Body of pancreas (tissue), 4 donors: Measurements from ENCODE around the gene MCTP2. TPM values are rescaled to one million over a fixed set of nuclear protein-coding genes. Genes with fewer than 3 reads are reported as not detected.

Experiments used
- ATAC-seq: fragments of 150-250 bp; one replicate; pipeline ENCODE4 v1.9.1; 2016
- DNase-seq, 4 donors: peaks; one replicate each; pipeline ENCODE4 v3.0.0-alpha.2; 2019
- H3K27ac ChIP-seq, 4 donors: fragments of 200-600 bp; sonication (generic); 1 replicate in 3 of 4; 2 replicates in 1 of 4; pipeline versions ENCODE4 v1.5.1 to v1.6.1; 2016 to 2019; ENCODE audit warnings: mild to moderate bottlenecking in 1 of 4, mixed read lengths in 1 of 4, moderate library complexity in 1 of 4
- H3K27me3 ChIP-seq, 2 donors: fragments of 200-600 bp; sonication (generic); one replicate each; pipeline ENCODE4 v1.6.0; 2016; ENCODE audit warnings: mild to moderate bottlenecking in 1 of 2
- H3K36me3 ChIP-seq, 2 donors: fragments of 200-600 bp; sonication (generic); replicated peaks in 1 of 2; 2 replicates each; pipeline ENCODE4 v1.5.1; 2016; ENCODE audit warnings: low read depth in 2 of 2; ENCODE audit not compliant: insufficient read depth in 1 of 2
- H3K4me1 ChIP-seq: fragments of 200-600 bp; sonication (generic); one replicate; pipeline ENCODE4 v1.6.0; 2016
- H3K4me3 ChIP-seq, 2 donors: fragments of 200-600 bp; sonication (generic); 1 replicate in 1 of 2; 2 replicates in 1 of 2; pipeline ENCODE4 v1.5.1; 2016 to 2019
- H3K9me3 ChIP-seq, 3 donors: fragments of 200-600 bp; sonication (generic); 1 replicate in 2 of 3; 2 replicates in 1 of 3; pipeline ENCODE4 v1.5.1; 2016
- CTCF ChIP-seq, 7 experiments: fragments of 450-650 bp in 4 of 7; fragments of 200-600 bp in 3 of 7; sonication (generic) in 3 of 7; IDR thresholded peaks; one replicate each; pipeline ENCODE4 v1.5.1; 2016 to 2019; ENCODE audit warnings: antibody characterized with exemption in 7 of 7
- POLR2A ChIP-seq, 3 donors: fragments of 450-650 bp; IDR thresholded peaks; one replicate each; pipeline ENCODE4 v1.6.1; 2016; ENCODE audit warnings: antibody characterized with exemption in 3 of 3, mild to moderate bottlenecking in 2 of 3
- WGBS, 2 donors: methylation state at CpG; one replicate each; pipeline ENCODE4 v1.1.5; 2017; 5-methylcytosine and 5-hydroxymethylcytosine counted together
- intact Hi-C: fragments of 100-400 bp; cut with DNase I; formaldehyde crosslinking; loops from one replicate; pipeline ENCODE4 v1.15.1; 2023
- total RNA-seq, 2 donors: library from RNA; depleted of rRNA; stranded (reverse); fragments of >200 nt; gene quantifications; one replicate each; pipeline ENCODE4 v1.1.0, GENCODE V29; 2016

The MCTP2 gene
- total RNA-seq, 2 donors from 2014 or later = 28.5 to 31.6 TPM

- no peak overlapping the region for H3K4me3 ChIP-seq
- no peak for TF ChIP-seq POLR2A (IDR thresholded peaks at IDR 0.05)
- no peak for TF ChIP-seq CTCF (IDR thresholded peaks at IDR 0.05)
These were observed 2.9 kb downstream of the MCTP2 start for GRCh38 chr15:94234300-94234699.

GRCh38 chr15:94235041-94235440 is 3.7 kb downstream of the MCTP2 start:
- DNase-seq (no peak), ATAC-seq (no peak)
- Histone ChIP-seq H3K4me3 (no peak overlapping the region), H3K4me1 (peaks cover 47% of the 10 kb centered on the region), H3K9me3 (no peaks in the 10 kb centered on the region), H3K36me3 (no peaks in the 10 kb centered on the region), H3K27ac (no peak overlapping the region), H3K27me3 (no peaks in the 10 kb centered on the region)
- WGBS, 2 donors = 92 to 94% methylated on average over 14 of the region's 14 CpGs
- TF ChIP-seq CTCF (IDR thresholded peaks at IDR 0.05) (no peak), POLR2A (IDR thresholded peaks at IDR 0.05) (no peak)
- intact Hi-C loops = no loop called here

More at GRCh38 chr15:94234300-94234699, 2.9 kb downstream of the MCTP2 start:
- 27 to 30% methylated on average over 3 of the region's 3 CpGs for WGBS, 2 donors
- no peaks in the 10 kb centered on the region for H3K9me3 ChIP-seq
- H3K36me3 ChIP-seq = no peaks in the 10 kb centered on the region
- no peak for DNase-seq
- H3K4me1 ChIP-seq = peaks cover 41% of the 10 kb centered on the region
- H3K27me3 ChIP-seq = no peaks in the 10 kb centered on the region
- intact Hi-C loops = no loop called here
- peak overlapping the region in 1 of 4 donors; percentile 30 for H3K27ac ChIP-seq
- ATAC-seq = no peak

GRCh38 chr15:94235646-94236045 is 4.3 kb downstream of the MCTP2 start:
- no peak for TF ChIP-seq CTCF (IDR thresholded peaks at IDR 0.05)

GRCh38 chr15:94236608-94237007 is 5.2 kb downstream of the MCTP2 start:
- TF ChIP-seq CTCF (IDR thresholded peaks at IDR 0.05) (no peak), POLR2A (IDR thresholded peaks at IDR 0.05) (no peak)
- peaks cover 50% of the 10 kb centered on the region for H3K4me1 ChIP-seq
- H3K36me3 ChIP-seq = no peaks in the 10 kb centered on the region
- no peaks in the 10 kb centered on the region for H3K27me3 ChIP-seq
- H3K4me3 ChIP-seq = no peak overlapping the region
- intact Hi-C loops = no loop called here
- DNase-seq (peak in 1 of 4 donors; percentile 24), ATAC-seq (no peak)
- no peak overlapping the region for H3K27ac ChIP-seq
- H3K9me3 ChIP-seq = no peaks in the 10 kb centered on the region
- 69 to 86% methylated on average over 4 of the region's 4 CpGs for WGBS, 2 donors

More at GRCh38 chr15:94235646-94236045, 4.3 kb downstream of the MCTP2 start:
- H3K9me3 ChIP-seq = no peaks in the 10 kb centered on the region
- no peak overlapping the region for H3K27ac ChIP-seq
- H3K36me3 ChIP-seq = no peaks in the 10 kb centered on the region
- WGBS, 2 donors = 73 to 86% methylated on average over 6 of the region's 6 CpGs
- no peaks in the 10 kb centered on the region for H3K27me3 ChIP-seq
- intact Hi-C loops = no loop called here
- ATAC-seq (no peak), DNase-seq (no peak)
- H3K4me1 ChIP-seq = peaks cover 49% of the 10 kb centered on the region
- no peak overlapping the region for H3K4me3 ChIP-seq

- intact Hi-C loops = no loop called here
- TF ChIP-seq POLR2A (IDR thresholded peaks at IDR 0.05) = no peak
- no peak for TF ChIP-seq CTCF (IDR thresholded peaks at IDR 0.05)
- ATAC-seq (no peak), DNase-seq (no peak)
- Histone ChIP-seq H3K4me3 (no peak overlapping the region), H3K27me3 (no peaks in the 10 kb centered on the region), H3K9me3 (no peaks in the 10 kb centered on the region), H3K36me3 (no peaks in the 10 kb centered on the region), H3K4me1 (peaks cover 43% of the 10 kb centered on the region), H3K27ac (no peak overlapping the region)
- 68 to 80% methylated on average over 8 of the region's 8 CpGs for WGBS, 2 donors
These were observed 6.5 kb downstream of the MCTP2 start for GRCh38 chr15:94237903-94238302.
